OCI-LY3 (cell line): ENCODE data around the gene NSDHL.

Source experiments
- CTCF ChIP-seq: fragments of 200-600, 300-600 bp; sonication (generic); IDR thresholded peaks from 2 replicates; pipeline ENCODE4 v1.5.1; 2014; ENCODE audit warnings: antibody characterized with exemption, low read length, low read depth
- EZH2phosphoT487 ChIP-seq: fragments of 200-600 bp; shearing (Covaris generic); IDR thresholded peaks from 2 replicates; pipeline ENCODE4 v1.6.1; 2018; ENCODE audit warnings: antibody characterized with exemption, mixed run types, low read depth

- TF ChIP-seq CTCF (no peak), EZH2phosphoT487 (no peak)
These were observed 13.0 kb downstream of the NSDHL start for GRCh38 chrX:152843852-152844251.
